ENCODE results near the gene C11orf42. TPM values are rescaled to one million over a fixed set of nuclear protein-coding genes. Genes with fewer than 3 reads are reported as not detected.
"Not testable (repeated sequence)": the region's sequence is repeated elsewhere in the genome, so short reads cannot be mapped to it uniquely, and the experiment has no call there.

The C11orf42 gene
- total RNA-seq, 2 donors from 2014 or later, result not detected

- no peak overlapping the region for H3K9ac ChIP-seq (ENCODE audit: extremely low read depth, low read length, poor library complexity, severe bottlenecking)
- H3K4me1 ChIP-seq (ENCODE audit: control insufficient read depth, insufficient read depth, low read length), result peaks cover 6% of the 10 kb centered on the region
- peaks cover 4% of the 10 kb centered on the region for H3K9me3 ChIP-seq (ENCODE audit: control insufficient read depth, low read length)
- Mint-ChIP-seq H3K4me3 (no peak overlapping the region), H3K27me3 (ENCODE audit: insufficient read depth) (peaks cover 3% of the 10 kb centered on the region), H3K27ac (no peak overlapping the region), H3K36me3 (ENCODE audit: low read depth) (peaks cover 6% of the 10 kb centered on the region), H3K4me1 (peaks cover 30% of the 10 kb centered on the region), H3K9me3 (no peaks in the 10 kb centered on the region)
- no peak overlapping the region for H3K27ac ChIP-seq (ENCODE audit: low read depth, low read length)
- no peaks in the 10 kb centered on the region for H3K36me3 ChIP-seq (ENCODE audit: control insufficient read depth, insufficient read depth, low read length)
- no peaks in the 10 kb centered on the region for H3K27me3 ChIP-seq (ENCODE audit: control insufficient read depth, insufficient read depth, low read length, poor library complexity, severe bottlenecking)
- TF ChIP-seq CTCF (conservative IDR thresholded peaks at IDR 0.05), result no peak
- H3K4me3 ChIP-seq (ENCODE audit: low read length), result no peak overlapping the region
- DNase-seq, result no peak
- 91 to 100% methylated on average over 1 to 2 of the region's 2 CpGs for WGBS, 2 experiments (ENCODE audit: insufficient coverage in 1 of 2, insufficient read length in 1 of 2)
Measured at GRCh38 chr11:6245536-6245935, 40.2 kb downstream of the C11orf42 start.

DNA sequence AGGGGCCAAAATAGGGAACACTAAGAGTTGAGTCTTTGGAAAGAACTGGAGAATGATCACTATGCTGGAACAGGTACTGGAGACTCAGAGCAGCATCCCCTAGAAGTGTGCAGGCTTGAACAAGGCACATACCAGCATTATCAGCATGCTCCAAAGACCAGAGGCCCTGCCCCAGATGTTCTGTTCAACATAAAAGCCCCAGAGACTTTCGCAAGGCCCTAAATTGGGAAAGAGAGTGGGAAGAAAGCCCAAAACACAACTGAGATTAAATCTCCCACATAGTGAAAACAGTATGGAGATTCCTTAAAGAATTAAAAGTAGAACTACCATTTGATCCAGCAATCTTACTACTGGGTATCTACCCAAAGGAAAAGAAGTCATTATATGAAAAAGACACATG, 42.9 kb downstream of the C11orf42 start:
- TF ChIP-seq CTCF (conservative IDR thresholded peaks at IDR 0.05), result no peak
- H3K4me3 Mint-ChIP-seq, result no peak overlapping the region
- no peak overlapping the region for H3K27ac Mint-ChIP-seq
- Histone ChIP-seq H3K27me3 (ENCODE audit: control insufficient read depth, insufficient read depth, low read length, poor library complexity, severe bottlenecking) (no peaks in the 10 kb centered on the region), H3K4me1 (ENCODE audit: control insufficient read depth, insufficient read depth, low read length) (peaks cover 14% of the 10 kb centered on the region), H3K9ac (ENCODE audit: extremely low read depth, low read length, poor library complexity, severe bottlenecking) (no peak overlapping the region), H3K9me3 (ENCODE audit: control insufficient read depth, low read length) (peaks cover 4% of the 10 kb centered on the region), H3K27ac (ENCODE audit: low read depth, low read length) (no peak overlapping the region), H3K36me3 (ENCODE audit: control insufficient read depth, insufficient read depth, low read length) (no peaks in the 10 kb centered on the region), H3K4me3 (ENCODE audit: low read length) (no peak overlapping the region)
- H3K4me1 Mint-ChIP-seq, result peaks cover 19% of the 10 kb centered on the region
- H3K36me3 Mint-ChIP-seq (ENCODE audit: low read depth), result peaks cover 3% of the 10 kb centered on the region
- H3K9me3 Mint-ChIP-seq, result peaks cover 2% of the 10 kb centered on the region
- no peaks in the 10 kb centered on the region for H3K27me3 Mint-ChIP-seq (ENCODE audit: insufficient read depth)
- 88% methylated on average over 1 of the region's 1 CpG; no CpG with 5 or more reads in 1 of the 2 experiments for WGBS, 2 experiments (ENCODE audit: insufficient coverage in 1 of 2, insufficient read length in 1 of 2)
- DNase-seq, result no peak

- H3K4me3 ChIP-seq (ENCODE audit: low read length); H3K27ac ChIP-seq (ENCODE audit: low read depth, low read length); H3K36me3 ChIP-seq (ENCODE audit: control insufficient read depth, insufficient read depth, low read length); H3K4me3 Mint-ChIP-seq; H3K36me3 Mint-ChIP-seq (ENCODE audit: low read depth); H3K27ac Mint-ChIP-seq; H3K9ac ChIP-seq (ENCODE audit: extremely low read depth, low read length, poor library complexity, severe bottlenecking); DNase-seq; H3K9me3 Mint-ChIP-seq; H3K27me3 ChIP-seq (ENCODE audit: control insufficient read depth, insufficient read depth, low read length, poor library complexity, severe bottlenecking); H3K9me3 ChIP-seq (ENCODE audit: control insufficient read depth, low read length); H3K27me3 Mint-ChIP-seq (ENCODE audit: insufficient read depth): not testable (repeated sequence)
- H3K4me1 ChIP-seq (ENCODE audit: control insufficient read depth, insufficient read depth, low read length), result peaks cover 14% of the 10 kb centered on the region
- WGBS, 2 experiments (ENCODE audit: insufficient coverage in 1 of 2, insufficient read length in 1 of 2), result 88 to 92% methylated on average over 3 of the region's 3 CpGs
- peaks cover 12% of the 10 kb centered on the region for H3K4me1 Mint-ChIP-seq
Measured at GRCh38 chr11:6248897-6249296, 43.5 kb downstream of the C11orf42 start.

Measured in endodermal cell (in vitro differentiated cells).